ENCODE data around the gene CAMTA1.
A peak's percentile ranks its signal among the peaks of the same experiment; 100 is the strongest.
"Not testable (repeated sequence)": the region's sequence is repeated elsewhere in the genome, so short reads cannot be mapped to it uniquely, and the experiment has no call there.

CAMTA1 gene

DNA sequence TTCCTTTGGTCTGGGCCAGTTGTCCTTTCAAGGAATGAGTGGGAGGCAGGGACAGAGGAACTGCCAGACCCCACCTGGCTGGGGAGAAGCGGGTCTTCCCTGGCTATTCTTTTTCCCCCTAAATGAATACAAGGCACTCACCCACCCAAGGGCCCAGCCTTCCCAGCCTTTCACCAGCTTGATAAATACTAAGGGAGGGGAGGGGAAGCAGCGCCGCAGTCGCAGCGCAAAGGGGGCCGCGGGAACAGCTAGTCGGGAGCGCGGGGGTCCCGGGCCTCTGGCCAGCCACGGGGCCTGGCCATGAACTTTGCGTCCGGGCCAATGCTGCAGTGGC is 894.6 kb downstream of the CAMTA1 start:
- Histone ChIP-seq H3K4me2 (peak overlapping the region; percentile 96), H3K4me1 (peaks cover 61% of the 10 kb centered on the region), H3K27ac (peak overlapping the region; percentile 93), H4K20me1 (no peaks in the 10 kb centered on the region), H3K36me3 (no peaks in the 10 kb centered on the region), H3K4me3 (peak overlapping the region; percentile 72), H3K27me3 (no peaks in the 10 kb centered on the region), H3K9ac (peak overlapping the region; percentile 89), H3K9me3 (no peaks in the 10 kb centered on the region)
- TF ChIP-seq Cebpa-rat (IDR thresholded peaks at IDR 0.05), result no peak

DNA sequence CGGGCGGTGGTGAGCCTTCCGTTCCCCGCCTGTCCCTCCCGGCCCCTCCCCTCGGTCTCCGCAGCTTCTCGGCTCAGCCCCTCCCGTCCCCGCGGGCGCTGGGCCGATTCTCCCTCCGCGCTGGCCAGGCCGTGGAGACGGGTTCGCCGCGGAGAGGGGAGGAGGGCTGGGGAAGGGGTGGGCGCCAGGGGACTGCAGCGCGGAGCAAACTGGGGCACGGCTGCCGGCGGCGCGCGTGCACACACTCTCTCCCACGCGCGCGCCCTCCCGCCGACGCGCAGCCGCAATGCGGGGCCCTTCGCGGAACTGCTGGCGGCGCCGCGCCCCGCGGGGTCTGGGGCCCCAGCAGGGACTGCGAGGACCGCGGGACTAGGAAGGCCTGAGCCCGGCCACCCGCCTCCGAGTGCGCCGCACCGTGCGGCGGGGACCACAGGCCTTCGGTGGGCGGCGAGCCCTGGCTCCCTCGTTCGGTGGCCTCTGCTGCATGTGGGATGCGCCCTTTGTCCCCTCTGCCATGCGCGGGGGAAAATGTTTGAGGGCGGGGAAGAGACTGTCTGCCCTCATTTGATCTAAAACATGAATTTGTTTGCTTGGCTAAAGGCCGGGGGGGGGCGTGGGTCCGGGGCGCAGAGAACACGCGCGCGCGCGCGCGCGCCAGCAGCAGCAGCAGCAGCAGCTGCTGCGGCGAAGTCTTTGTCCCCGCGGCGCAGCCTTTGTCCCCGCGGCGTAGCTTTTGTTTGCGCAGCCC is 895.1 kb downstream of the CAMTA1 start:
- no peak for TF ChIP-seq Cebpa-rat (IDR thresholded peaks at IDR 0.05)
- peak overlapping the region; percentile 72 for H3K4me3 ChIP-seq
- no peaks in the 10 kb centered on the region for H3K36me3 ChIP-seq
- H3K27ac ChIP-seq, result peak overlapping the region; percentile 93
- peak overlapping the region; percentile 96 for H3K4me2 ChIP-seq
- no peaks in the 10 kb centered on the region for H4K20me1 ChIP-seq
- no peaks in the 10 kb centered on the region for H3K9me3 ChIP-seq
- peak overlapping the region; percentile 89 for H3K9ac ChIP-seq
- peaks cover 61% of the 10 kb centered on the region for H3K4me1 ChIP-seq
- no peaks in the 10 kb centered on the region for H3K27me3 ChIP-seq

DNA sequence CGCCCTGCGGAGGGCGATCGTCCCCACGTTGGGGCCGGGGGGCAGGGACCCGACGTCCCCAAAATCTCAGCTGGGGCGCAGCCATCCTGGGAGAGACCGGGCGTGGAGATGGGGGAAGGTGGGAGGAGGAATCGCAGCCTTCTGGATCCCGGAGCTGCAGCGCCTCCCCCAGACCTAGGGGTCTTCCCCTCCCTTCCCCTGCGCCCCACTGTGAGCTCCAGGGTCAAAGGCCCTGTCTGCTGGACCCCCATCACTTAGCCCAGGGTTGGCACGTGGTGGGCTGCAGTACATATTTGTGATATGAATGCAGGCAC is 895.7 kb downstream of the CAMTA1 start:
- H3K4me1 ChIP-seq, result peaks cover 63% of the 10 kb centered on the region
- peak overlapping the region; percentile 89 for H3K9ac ChIP-seq
- H4K20me1 ChIP-seq, result no peaks in the 10 kb centered on the region
- no peaks in the 10 kb centered on the region for H3K9me3 ChIP-seq
- no peaks in the 10 kb centered on the region for H3K27me3 ChIP-seq
- TF ChIP-seq Cebpa-rat (IDR thresholded peaks at IDR 0.05), result no peak
- no peaks in the 10 kb centered on the region for H3K36me3 ChIP-seq
- H3K4me2 ChIP-seq, result peak overlapping the region; percentile 96
- peak overlapping the region; percentile 72 for H3K4me3 ChIP-seq
- H3K27ac ChIP-seq, result peak overlapping the region; percentile 93

DNA sequence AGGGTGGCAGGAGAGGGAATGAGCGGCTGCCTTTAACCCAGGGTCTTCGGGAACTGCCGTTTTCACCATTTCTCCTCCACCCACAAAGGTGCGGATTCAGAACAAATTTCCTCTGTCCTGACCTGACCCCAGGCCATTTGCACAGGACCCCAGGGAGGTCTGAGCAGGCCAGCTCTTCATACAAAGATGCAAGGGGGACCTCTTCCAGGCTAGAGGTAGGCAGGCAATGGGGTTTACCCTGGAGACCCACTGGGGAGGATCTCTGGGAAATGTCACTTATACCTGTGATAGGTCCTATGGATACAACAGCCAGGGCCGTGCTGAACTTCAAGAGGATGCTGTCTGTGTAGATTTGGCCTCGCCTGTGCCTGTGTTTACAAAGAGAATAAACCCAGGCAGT is 896.1 kb downstream of the CAMTA1 start:
- Histone ChIP-seq H3K9me3 (no peaks in the 10 kb centered on the region), H3K9ac (peak overlapping the region; percentile 89; the same call in 1 of the 2 replicates), H3K27ac (peak overlapping the region; percentile 93), H3K4me3 (no peak overlapping the region), H4K20me1 (no peaks in the 10 kb centered on the region), H3K4me1 (peaks cover 68% of the 10 kb centered on the region), H3K4me2 (peak overlapping the region; percentile 96), H3K27me3 (no peaks in the 10 kb centered on the region), H3K36me3 (no peaks in the 10 kb centered on the region)
- TF ChIP-seq Cebpa-rat (IDR thresholded peaks at IDR 0.05), result no peak

DNA sequence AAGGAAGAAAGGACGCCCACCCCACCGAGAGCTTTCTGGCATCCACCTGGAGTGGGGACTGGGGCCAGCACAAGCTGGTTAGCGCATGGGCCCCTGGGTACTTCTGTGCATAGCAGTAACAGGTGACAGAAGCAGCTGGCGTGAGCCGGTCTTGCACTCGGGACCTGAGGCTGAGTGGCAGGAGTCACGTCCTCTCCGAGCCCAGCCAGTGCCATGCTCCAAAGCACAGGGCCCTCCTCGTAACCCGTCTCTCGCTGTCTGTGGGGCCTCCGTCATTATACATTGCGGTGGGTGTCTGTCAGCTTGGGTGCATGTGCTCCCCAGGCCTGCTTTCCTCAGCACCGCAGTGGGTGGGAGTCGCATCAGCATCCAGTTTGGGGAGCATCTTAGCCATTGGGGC is 898.3 kb downstream of the CAMTA1 start:
- H3K4me2 ChIP-seq, result peak overlapping the region; percentile 56
- H3K4me1 ChIP-seq, result peaks cover 68% of the 10 kb centered on the region
- H3K9me3 ChIP-seq, result no peaks in the 10 kb centered on the region
- H4K20me1 ChIP-seq, result no peaks in the 10 kb centered on the region
- no peak for TF ChIP-seq Cebpa-rat (IDR thresholded peaks at IDR 0.05)
- H3K36me3 ChIP-seq, result no peaks in the 10 kb centered on the region
- H3K9ac ChIP-seq, result no peak overlapping the region
- H3K4me3 ChIP-seq, result no peak overlapping the region
- H3K27ac ChIP-seq, result peak overlapping the region; percentile 35; the same call in 1 of the 2 replicates
- no peaks in the 10 kb centered on the region for H3K27me3 ChIP-seq

DNA sequence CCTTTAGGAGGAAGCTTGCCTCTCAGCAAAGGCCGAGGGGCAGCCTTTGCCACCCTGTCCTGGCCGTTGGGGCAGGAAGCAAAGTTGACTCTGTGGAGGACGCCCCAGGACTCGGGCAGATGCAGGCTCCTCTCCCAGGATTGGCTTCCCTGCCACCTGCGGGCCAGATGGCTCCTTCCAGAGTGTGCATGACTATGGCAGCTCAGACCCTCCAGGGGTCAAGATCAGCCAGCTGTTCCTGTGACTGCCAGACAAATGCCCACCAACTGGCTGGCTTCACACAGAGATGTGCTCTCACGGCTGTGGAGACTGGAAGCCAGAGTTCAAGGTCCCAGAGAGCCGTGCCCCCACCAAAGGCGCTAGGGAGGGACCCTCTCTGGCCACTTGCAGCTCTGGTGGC is 898.9 kb downstream of the CAMTA1 start:
- H3K27me3 ChIP-seq, result no peaks in the 10 kb centered on the region
- H4K20me1 ChIP-seq, result no peaks in the 10 kb centered on the region
- no peak overlapping the region for H3K4me3 ChIP-seq
- H3K9ac ChIP-seq, result no peak overlapping the region
- peaks cover 62% of the 10 kb centered on the region for H3K4me1 ChIP-seq
- no peaks in the 10 kb centered on the region for H3K9me3 ChIP-seq
- H3K36me3 ChIP-seq, result no peaks in the 10 kb centered on the region
- H3K4me2 ChIP-seq, result peak overlapping the region; percentile 56
- peak overlapping the region; percentile 35 for H3K27ac ChIP-seq
- no peak for TF ChIP-seq Cebpa-rat (IDR thresholded peaks at IDR 0.05)

DNA sequence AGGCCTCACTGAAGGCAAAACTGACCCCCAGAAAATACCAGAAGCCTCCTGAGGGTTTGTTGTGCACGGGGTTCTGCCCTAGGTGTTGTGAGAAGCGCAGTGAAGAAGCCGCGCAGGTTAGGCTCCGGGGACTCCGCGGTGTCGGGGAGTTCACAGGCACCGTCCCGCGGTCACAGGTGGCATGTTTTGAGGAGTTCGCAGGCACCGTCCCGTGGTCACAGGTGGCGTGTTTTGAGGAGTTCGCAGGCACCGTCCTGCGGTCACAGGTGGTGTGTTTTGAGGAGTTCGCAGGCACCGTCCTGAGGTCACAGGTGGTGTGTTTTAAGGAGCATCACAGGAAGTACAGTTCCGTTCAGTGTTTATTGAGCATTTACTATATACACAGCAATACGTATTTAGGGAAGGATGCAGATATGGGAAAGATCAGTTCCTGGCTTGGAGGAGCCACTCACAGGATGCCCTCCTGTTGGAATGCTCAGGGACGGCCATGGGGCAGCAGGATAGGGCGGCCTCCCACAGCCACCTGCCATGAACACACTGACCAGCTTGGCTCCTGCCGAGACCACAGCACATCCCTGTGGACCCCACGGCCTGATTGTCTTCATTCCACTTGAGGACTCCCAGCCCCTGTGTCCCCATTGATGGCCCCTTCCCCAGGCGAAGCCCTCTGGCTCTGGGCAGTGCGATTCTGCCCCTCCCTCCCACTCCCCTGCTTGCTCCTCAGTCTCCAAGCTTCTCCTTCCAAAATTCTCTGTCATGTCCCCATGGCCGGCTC is 899.8 kb downstream of the CAMTA1 start:
- no peak overlapping the region for H3K9ac ChIP-seq
- no peak overlapping the region for H3K4me3 ChIP-seq
- no peaks in the 10 kb centered on the region for H4K20me1 ChIP-seq
- no peaks in the 10 kb centered on the region for H3K9me3 ChIP-seq
- H3K27me3 ChIP-seq, result no peaks in the 10 kb centered on the region
- TF ChIP-seq Cebpa-rat (IDR thresholded peaks at IDR 0.05), result no peak
- H3K4me1 ChIP-seq, result peaks cover 56% of the 10 kb centered on the region
- no peaks in the 10 kb centered on the region for H3K36me3 ChIP-seq
- H3K27ac ChIP-seq, result no peak overlapping the region
- H3K4me2 ChIP-seq, result no peak overlapping the region

DNA sequence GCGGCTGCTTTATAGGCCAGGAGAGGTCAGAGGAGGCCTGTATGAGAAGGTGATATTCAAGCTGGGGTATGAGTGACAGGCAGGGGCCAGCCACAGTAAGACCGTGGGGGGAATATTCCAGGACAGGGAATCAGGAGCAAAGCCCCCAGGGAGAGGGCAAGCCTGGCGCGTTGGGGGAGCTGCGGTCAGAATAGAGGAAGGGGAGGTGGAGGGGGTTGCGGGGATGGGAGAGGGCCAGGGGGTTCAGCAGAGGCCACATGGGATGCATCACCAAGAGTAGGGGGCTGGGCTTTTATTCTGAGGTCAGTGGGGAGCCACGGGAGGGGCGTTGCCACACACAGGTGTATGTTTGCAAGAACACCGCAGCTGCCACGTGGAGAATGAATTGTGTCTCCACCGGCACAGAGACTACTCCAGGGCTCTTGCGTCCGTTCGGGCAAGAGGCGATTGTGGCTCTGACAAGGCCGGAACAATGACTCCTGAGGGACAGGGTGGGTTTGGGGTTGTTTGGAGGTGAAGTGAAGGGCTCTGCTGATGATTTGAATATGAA is 901.1 kb downstream of the CAMTA1 start:
- Histone ChIP-seq H3K27ac (no peak overlapping the region), H3K9me3 (peaks cover 4% of the 10 kb centered on the region), H3K27me3 (no peaks in the 10 kb centered on the region), H3K4me3 (no peak overlapping the region), H4K20me1 (no peaks in the 10 kb centered on the region), H3K4me1 (peaks cover 52% of the 10 kb centered on the region), H3K4me2 (peak overlapping the region; percentile 56), H3K36me3 (no peaks in the 10 kb centered on the region), H3K9ac (no peak overlapping the region)
- no peak for TF ChIP-seq Cebpa-rat (IDR thresholded peaks at IDR 0.05)

DNA sequence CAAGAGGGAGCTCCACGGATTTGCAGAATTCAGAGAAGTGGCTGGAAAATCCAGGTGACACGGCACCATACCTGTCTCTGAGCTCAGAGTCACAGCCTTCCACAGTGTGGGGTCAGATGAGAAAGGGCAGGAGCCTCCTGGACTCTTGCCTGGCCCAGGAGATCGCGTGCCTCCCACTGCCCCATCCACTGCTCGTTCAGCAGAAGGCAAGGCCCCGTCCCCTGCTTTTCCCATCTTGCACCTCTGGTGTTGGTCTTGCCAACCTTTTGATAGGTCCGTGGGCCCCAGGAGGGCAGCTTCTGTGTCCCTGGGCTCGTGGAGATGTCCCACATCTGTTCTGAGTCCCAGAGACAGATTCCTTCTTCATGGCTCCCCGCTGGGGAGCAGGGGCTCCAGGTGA is 902.2 kb downstream of the CAMTA1 start:
- peaks cover 14% of the 10 kb centered on the region for H3K9me3 ChIP-seq
- H3K27me3 ChIP-seq, result no peaks in the 10 kb centered on the region
- H3K9ac ChIP-seq, result no peak overlapping the region
- H3K36me3 ChIP-seq, result no peaks in the 10 kb centered on the region
- H3K4me2 ChIP-seq, result peak overlapping the region; percentile 56; the same call in 1 of the 2 replicates
- peaks cover 41% of the 10 kb centered on the region for H3K4me1 ChIP-seq
- H3K27ac ChIP-seq, result no peak overlapping the region
- H4K20me1 ChIP-seq, result no peaks in the 10 kb centered on the region
- TF ChIP-seq Cebpa-rat (IDR thresholded peaks at IDR 0.05), result no peak
- no peak overlapping the region for H3K4me3 ChIP-seq

DNA sequence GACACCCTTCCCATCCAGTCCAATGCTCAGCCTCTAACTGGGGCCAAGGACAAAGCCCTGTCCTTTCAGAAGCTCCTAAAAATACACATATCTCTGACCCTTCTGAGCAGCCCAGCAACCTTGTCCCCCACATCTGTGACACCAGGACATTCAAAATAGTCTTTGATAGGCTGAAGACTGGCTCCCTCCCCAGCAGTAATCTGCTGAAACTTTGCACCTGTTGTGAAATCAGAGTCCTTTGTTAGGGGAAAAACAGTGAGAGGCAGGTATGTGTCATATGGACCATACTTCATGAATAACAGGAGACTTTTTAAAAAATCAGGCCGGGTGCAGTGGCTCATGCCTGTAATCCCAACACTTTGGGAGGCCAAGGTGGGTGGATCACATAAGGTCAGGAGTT is 903.4 kb downstream of the CAMTA1 start:
- peaks cover 27% of the 10 kb centered on the region for H3K9me3 ChIP-seq
- no peak for TF ChIP-seq Cebpa-rat (IDR thresholded peaks at IDR 0.05)
- H3K4me1 ChIP-seq, result peaks cover 32% of the 10 kb centered on the region
- no peak overlapping the region for H3K9ac ChIP-seq
- no peaks in the 10 kb centered on the region for H3K36me3 ChIP-seq
- H3K4me3 ChIP-seq, result no peak overlapping the region
- no peaks in the 10 kb centered on the region for H4K20me1 ChIP-seq
- H3K27me3 ChIP-seq, result no peaks in the 10 kb centered on the region
- H3K27ac ChIP-seq, result no peak overlapping the region
- no peak overlapping the region for H3K4me2 ChIP-seq

DNA sequence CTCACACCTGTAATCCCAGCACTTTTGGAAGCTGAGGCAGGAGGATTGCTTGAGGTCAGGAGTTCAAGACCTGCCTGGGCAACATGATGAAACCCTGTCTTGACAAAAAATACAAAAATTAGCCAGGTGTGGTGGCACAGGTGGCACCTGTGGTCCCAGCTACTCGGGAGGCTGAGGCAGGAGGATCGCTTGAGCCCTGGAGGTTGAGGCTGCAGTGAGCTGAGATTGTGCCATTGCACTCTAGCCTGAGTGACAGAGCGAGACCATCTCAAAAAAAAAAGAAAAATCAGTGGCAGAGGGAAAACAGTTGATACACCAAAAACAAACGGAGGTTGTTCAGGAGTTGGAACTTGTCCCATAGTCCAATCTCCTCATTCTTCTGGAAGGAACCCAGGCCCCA is 904.1 kb downstream of the CAMTA1 start:
- H4K20me1 ChIP-seq, H3K4me3 ChIP-seq, H3K27me3 ChIP-seq, H3K36me3 ChIP-seq, H3K27ac ChIP-seq, H3K9ac ChIP-seq, H3K4me2 ChIP-seq: not testable (repeated sequence)
- peaks cover 26% of the 10 kb centered on the region for H3K4me1 ChIP-seq
- H3K9me3 ChIP-seq, result peaks cover 31% of the 10 kb centered on the region
